ENCODE results near the gene ARL6IP6. TPM values are rescaled to one million over a fixed set of nuclear protein-coding genes. Genes with fewer than 3 reads are reported as not detected.

The ARL6IP6 gene
- total RNA-seq = 10 to 100 TPM in 1 of 2 donors, 1 to 10 TPM in 1; 7.3 to 13.4 TPM

DNA sequence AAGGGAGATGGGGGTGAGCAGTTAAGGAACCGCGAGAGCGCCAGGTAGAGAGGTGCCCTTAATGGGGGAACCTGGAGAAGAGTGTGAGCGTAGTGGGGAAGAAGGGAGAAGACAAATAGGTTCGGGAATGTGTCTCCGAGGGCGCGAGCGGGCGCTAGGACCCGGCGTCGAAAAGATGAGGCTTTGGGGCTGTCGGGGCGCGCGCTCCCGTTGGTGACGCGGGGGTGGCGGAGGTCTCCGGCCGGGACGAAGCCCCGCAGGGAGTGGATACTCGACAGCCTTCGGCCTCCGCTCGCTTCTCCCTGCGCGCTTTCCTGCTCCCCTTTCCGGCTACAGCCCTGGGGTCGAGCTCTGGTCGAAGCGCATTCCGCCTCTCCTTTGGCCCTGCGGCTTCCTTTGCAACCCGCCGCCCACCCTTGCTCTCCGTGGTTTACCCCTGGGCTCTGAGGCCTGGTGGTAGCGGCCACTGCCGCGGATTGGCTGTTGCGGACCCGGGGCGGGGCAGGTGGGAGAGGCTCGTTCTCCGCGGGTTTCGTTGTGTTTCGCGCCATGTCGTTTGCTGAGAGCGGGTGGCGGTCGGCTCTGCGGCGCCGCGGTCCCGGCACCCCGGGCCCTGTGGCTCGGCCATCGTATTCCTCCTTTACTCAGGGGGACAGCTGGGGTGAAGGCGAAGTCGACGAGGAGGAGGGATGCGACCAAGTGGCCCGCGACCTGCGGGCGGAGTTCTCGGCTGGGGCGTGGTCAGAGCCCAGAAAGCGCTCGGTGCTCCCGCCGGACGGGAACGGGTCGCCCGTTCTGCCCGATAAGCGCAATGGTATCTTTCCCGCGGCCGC is at the start of gene ARL6IP6:
ARL6IP6 (plus strand) TSS at position 545 of the 833 bp plus-strand sequence; CDS start at position 550, 5 bp downstream.
- TF ChIP-seq, protein P1, sequence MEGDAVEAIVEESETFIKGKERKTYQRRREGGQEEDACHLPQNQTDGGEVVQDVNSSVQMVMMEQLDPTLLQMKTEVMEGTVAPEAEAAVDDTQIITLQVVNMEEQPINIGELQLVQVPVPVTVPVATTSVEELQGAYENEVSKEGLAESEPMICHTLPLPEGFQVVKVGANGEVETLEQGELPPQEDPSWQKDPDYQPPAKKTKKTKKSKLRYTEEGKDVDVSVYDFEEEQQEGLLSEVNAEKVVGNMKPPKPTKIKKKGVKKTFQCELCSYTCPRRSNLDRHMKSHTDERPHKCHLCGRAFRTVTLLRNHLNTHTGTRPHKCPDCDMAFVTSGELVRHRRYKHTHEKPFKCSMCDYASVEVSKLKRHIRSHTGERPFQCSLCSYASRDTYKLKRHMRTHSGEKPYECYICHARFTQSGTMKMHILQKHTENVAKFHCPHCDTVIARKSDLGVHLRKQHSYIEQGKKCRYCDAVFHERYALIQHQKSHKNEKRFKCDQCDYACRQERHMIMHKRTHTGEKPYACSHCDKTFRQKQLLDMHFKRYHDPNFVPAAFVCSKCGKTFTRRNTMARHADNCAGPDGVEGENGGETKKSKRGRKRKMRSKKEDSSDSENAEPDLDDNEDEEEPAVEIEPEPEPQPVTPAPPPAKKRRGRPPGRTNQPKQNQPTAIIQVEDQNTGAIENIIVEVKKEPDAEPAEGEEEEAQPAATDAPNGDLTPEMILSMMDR (IDR thresholded peaks at IDR 0.05) = no peak
- H3K9me3 ChIP-seq = no peaks in the 10 kb centered on the region
- H3K27me3 ChIP-seq (replicated peaks; ENCODE audit: insufficient read depth) = no peaks in the 10 kb centered on the region
- peaks cover 12 to 39% of the 10 kb centered on the region in 2 donors for H3K4me1 ChIP-seq (ENCODE audit: control insufficient read depth in 1 of 2, low read depth in 2 of 2)
- ATAC-seq (ENCODE audit: insufficient number of reproducible peaks, low FRiP score, low read depth) (peak; percentile 84), DNase-seq (ENCODE audit: low spot score) (peak; percentile 74)
- H3K4me3 ChIP-seq = peak within 1 kb of the TSS; percentile 83
- H3K36me3 ChIP-seq = no peaks in the 10 kb centered on the region
- peak within 1 kb of the TSS; percentile 88 to 93 for H3K27ac ChIP-seq

DNA sequence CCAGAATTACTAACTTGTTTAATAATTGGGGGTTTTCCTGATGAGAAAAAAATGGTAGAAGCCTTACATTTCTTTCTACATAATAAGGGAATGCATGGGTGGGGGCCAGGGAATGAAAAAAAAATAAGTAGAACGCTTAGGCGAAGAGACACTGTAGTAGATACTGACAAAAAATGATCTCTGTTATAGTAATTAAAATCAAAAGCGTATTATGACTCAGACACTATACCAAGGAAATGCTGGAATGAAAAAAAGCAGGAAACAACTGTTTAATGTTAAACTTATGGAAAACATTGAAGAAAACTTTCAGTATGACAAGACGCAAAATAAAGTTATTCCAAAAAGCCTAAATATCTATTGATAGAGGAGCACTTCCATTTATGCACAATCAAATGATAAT is 44.1 kb upstream of the ARL6IP6 start:
- no peaks in the 10 kb centered on the region for H3K27me3 ChIP-seq (replicated peaks; ENCODE audit: insufficient read depth)
- no peak overlapping the region for H3K4me3 ChIP-seq
- H3K27ac ChIP-seq = no peak overlapping the region
- H3K9me3 ChIP-seq = no peaks in the 10 kb centered on the region
- ATAC-seq (ENCODE audit: insufficient number of reproducible peaks, low FRiP score, low read depth) (no peak), DNase-seq (ENCODE audit: low spot score) (no peak)
- H3K4me1 ChIP-seq (ENCODE audit: control insufficient read depth in 1 of 2, low read depth in 2 of 2) = no peaks in the 10 kb centered on the region
- TF ChIP-seq, protein P1 (IDR thresholded peaks at IDR 0.05) = no peak
- peaks cover 33% of the 10 kb centered on the region for H3K36me3 ChIP-seq

DNA sequence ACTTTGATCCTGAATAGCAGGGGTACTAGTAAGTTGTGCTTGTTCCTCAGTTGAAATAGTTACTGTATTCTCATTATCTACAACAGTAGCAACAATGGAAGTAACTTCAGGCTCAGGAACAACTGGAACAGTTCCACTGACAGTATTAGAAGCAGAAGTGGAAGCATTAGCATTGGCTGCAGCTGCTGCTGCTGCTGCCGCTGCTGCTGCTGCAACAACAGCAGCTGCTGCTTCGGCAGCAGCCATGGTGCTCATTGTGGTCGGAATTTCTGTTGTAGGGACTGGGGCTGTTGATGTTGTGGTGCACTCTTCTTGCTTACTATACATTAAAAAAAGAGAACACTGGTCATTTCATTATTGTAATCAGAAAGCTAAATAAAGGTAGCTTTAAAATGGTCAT is 42.0 kb upstream of the ARL6IP6 start:
- TF ChIP-seq, protein P1 (IDR thresholded peaks at IDR 0.05) = no peak
- Histone ChIP-seq H3K27ac (no peak overlapping the region), H3K27me3 (replicated peaks; ENCODE audit: insufficient read depth) (no peaks in the 10 kb centered on the region), H3K4me1 (ENCODE audit: control insufficient read depth in 1 of 2, low read depth in 2 of 2) (no peaks in the 10 kb centered on the region), H3K36me3 (peaks cover 32% of the 10 kb centered on the region), H3K9me3 (no peaks in the 10 kb centered on the region), H3K4me3 (no peak overlapping the region)
- DNase-seq (ENCODE audit: low spot score) (no peak), ATAC-seq (ENCODE audit: insufficient number of reproducible peaks, low FRiP score, low read depth) (no peak)

DNA sequence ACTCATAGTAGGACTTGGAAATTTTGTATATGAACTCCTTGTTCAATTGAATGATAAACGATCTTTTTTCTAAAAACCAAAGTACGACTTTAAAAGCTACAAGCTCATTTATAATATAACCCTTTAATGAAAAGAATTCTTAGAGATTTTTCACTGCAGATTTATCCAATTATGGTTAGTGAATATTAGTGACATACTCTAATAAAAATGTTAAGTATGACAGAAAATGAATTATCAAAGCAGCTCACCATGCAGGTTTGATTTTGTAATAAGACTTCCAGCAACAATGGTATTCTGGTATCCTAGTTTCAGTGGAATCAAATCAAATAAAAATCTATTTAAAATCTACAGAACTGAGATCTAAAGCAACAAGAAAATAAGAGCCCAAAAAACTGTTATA is 39.6 kb upstream of the ARL6IP6 start:
- ATAC-seq (ENCODE audit: insufficient number of reproducible peaks, low FRiP score, low read depth) (no peak), DNase-seq (ENCODE audit: low spot score) (no peak)
- Histone ChIP-seq H3K27me3 (replicated peaks; ENCODE audit: insufficient read depth) (no peaks in the 10 kb centered on the region), H3K9me3 (no peaks in the 10 kb centered on the region), H3K27ac (no peak overlapping the region), H3K4me1 (ENCODE audit: control insufficient read depth in 1 of 2, low read depth in 2 of 2) (peaks cover 0 to 3% of the 10 kb centered on the region in 2 donors), H3K36me3 (peaks cover 32% of the 10 kb centered on the region), H3K4me3 (no peak overlapping the region)
- TF ChIP-seq, protein P1 (IDR thresholded peaks at IDR 0.05) = no peak

DNA sequence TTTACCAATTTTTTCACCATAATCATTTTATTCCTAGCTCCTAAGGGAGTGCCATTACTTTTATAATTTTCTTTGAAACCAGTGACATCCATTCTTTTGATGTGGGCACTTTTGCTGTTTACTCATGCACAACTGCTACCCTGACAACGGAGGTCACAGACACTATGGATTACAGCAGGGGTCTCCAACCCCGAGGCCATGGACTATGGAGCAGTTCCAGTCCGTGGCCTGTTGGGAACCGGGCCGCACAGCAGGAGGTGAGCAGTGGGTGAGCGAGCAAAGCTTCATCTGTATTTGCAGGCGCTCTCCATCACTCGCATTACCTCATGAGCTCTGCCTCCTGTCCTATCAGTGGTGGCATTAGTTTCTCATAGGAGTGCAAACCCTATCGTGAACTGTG is 35.8 kb upstream of the ARL6IP6 start:
- no peak for DNase-seq (ENCODE audit: low spot score)
- Histone ChIP-seq H3K27me3 (replicated peaks; ENCODE audit: insufficient read depth) (no peaks in the 10 kb centered on the region), H3K4me1 (ENCODE audit: control insufficient read depth in 1 of 2, low read depth in 2 of 2) (peaks cover 0 to 3% of the 10 kb centered on the region in 2 donors), H3K4me3 (no peak overlapping the region), H3K9me3 (no peaks in the 10 kb centered on the region), H3K36me3 (peaks cover 17% of the 10 kb centered on the region), H3K27ac (no peak overlapping the region)
- ATAC-seq (ENCODE audit: insufficient number of reproducible peaks, low FRiP score, low read depth) = no peak
- TF ChIP-seq, protein P1 (IDR thresholded peaks at IDR 0.05) = no peak

Data from thoracic aorta (tissue), 2 donors.